PFSK-1 (cell line): Measurements from ENCODE around the gene MCL1.

Source experiments
- POLR2AphosphoS5 ChIP-seq: IDR thresholded peaks from 2 replicates; pipeline ENCODE4 v1.6.1; 2012; ENCODE audit warnings: low read depth, mild to moderate bottlenecking, control low read depth, low read length, moderate library complexity
- REST ChIP-seq, 2 experiments: IDR thresholded peaks; 2 replicates each; pipeline versions ENCODE4 v1.6.1 to v1.8.0; 2011 to 2012; ENCODE audit warnings: low read depth in 2 of 2, low read length in 2 of 2, control low read depth in 1 of 2, inconsistent platforms in 1 of 2, mild to moderate bottlenecking in 1 of 2, moderate library complexity in 1 of 2; ENCODE audit not compliant: insufficient read depth in 1 of 2
- SIN3A ChIP-seq: IDR thresholded peaks from 2 replicates; pipeline ENCODE4 v1.6.1; 2012; ENCODE audit warnings: mild to moderate bottlenecking, low read length, moderate library complexity, borderline replicate concordance; ENCODE audit not compliant: insufficient read depth

GRCh38 chr1:150567341-150567716, 12.1 kb downstream of the MCL1 start:
- TF ChIP-seq REST (IDR thresholded peaks at IDR 0.05; ENCODE audit: insufficient read depth in 1 of 2, low read depth in 2 of 2, low read length in 2 of 2), result no peak
- TF ChIP-seq SIN3A, result no peak
- no peak for TF ChIP-seq POLR2AphosphoS5
